Neural progenitor cell (in vitro differentiated cells): ENCODE measurements around the gene JUND.

ENCODE experiments used
- CTCF ChIP-seq: fragments of 200-600 bp; sonication (generic); IDR thresholded peaks from 2 replicates; pipeline ENCODE4 v1.5.1; 2017; ENCODE audit warnings: antibody characterized with exemption, mild to moderate bottlenecking
- EZH2 ChIP-seq: fragments of 200-600 bp; sonication (generic); IDR thresholded peaks from 2 replicates; pipeline ENCODE4 v1.6.1; 2017; ENCODE audit warnings: antibody characterized with exemption, mild to moderate bottlenecking, moderate library complexity
- EZH2phosphoT487 ChIP-seq: fragments of 200-600 bp; sonication (generic); IDR thresholded peaks from 2 replicates; pipeline ENCODE4 v1.6.1; 2017; ENCODE audit warnings: antibody characterized with exemption

DNA sequence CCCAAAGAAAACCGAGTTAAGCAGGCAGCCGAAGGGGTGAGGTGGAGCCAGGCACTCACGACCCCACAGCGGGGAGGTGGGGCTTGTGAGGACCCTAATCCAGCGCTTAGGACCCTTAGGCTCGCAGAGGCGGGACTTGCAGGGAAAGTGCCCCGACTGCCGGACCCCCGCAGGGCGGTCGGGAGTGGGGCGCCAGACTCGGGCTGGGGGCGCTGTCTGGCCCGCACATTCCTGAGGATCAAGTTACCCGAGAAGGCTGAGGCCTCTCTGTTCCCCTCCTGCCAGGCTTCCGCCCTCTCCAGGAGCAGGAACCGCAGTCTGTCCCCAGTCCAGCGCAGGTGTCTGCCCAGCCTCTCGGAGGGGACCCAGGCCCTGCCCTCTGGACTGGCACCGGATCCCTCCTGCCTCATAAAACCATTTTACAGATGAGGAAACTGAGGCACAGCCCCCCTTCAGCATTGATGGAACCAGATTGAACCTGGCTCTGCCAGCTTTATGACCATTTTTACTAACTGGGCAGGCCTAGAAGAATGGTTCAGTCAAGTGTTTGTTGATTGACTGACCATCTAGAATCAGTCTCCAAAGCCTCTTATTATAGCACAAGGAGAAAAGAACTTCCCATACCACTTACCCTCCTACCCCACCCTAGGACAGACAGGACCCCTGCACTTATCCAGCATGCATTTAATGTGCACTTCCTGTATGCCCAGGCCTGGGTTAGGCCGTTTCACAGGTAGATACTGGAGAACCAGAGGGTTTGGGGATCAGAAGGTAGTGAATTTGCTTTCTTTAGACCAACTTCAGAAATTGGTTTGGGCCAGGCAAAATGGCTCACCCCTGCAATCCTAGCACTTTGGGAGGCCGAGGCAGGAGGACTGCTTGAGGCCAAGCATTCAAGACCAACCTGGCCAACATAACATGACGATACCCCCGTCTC is 6.7 kb upstream of the JUND start:
- TF ChIP-seq EZH2 (no peak), CTCF (peak; percentile 17), EZH2phosphoT487 (no peak)
